Activated CD8-positive, alpha-beta T cell treated with anti-CD3 and anti-CD28 coated beads for 36 hours (primary cell): Measurements from ENCODE around the gene CDH12. TPM values are rescaled to one million over a fixed set of nuclear protein-coding genes. Genes with fewer than 3 reads are reported as not detected.
"Not testable (repeated sequence)": the region's sequence is repeated elsewhere in the genome, so short reads cannot be mapped to it uniquely, and the experiment has no call there.

Experiments
- ATAC-seq: fragments of 200-7000 bp; cut with Tn5 transposase; one replicate; pipeline ENCODE4 v1.10.0; 2021; ENCODE audit warnings: mild to moderate bottlenecking, moderate library complexity
- CTCF ChIA-PET: fragments of 350-600 bp; sonication (Branson Sonifier 250); formaldehyde crosslinking; loops from one replicate; lab custom pipeline; 2021; ENCODE audit warnings: antibody characterized with exemption; lab: Charles Lee
- POLR2A ChIA-PET: fragments of 350-600 bp; sonication (Branson Sonifier 250); formaldehyde crosslinking; loops from one replicate; lab custom pipeline; 2021; ENCODE audit warnings: antibody characterized with exemption; lab: Charles Lee
- DNase-seq: peaks from one replicate; pipeline ENCODE4 v3.0.0-alpha.2; 2020
- H3K27ac Mint-ChIP-seq: one replicate; pipeline ENCODE4 v1.8.0; 2021; ENCODE audit warnings: mild to moderate bottlenecking, mixed read lengths
- H3K27me3 Mint-ChIP-seq: one replicate; pipeline ENCODE4 v1.8.0; 2021; ENCODE audit warnings: mixed read lengths
- H3K36me3 Mint-ChIP-seq: one replicate; pipeline ENCODE4 v1.8.0; 2021; ENCODE audit warnings: low read depth, mixed read lengths
- H3K4me1 Mint-ChIP-seq: one replicate; pipeline ENCODE4 v1.8.0; 2021; ENCODE audit warnings: low read depth, mixed read lengths
- H3K4me3 Mint-ChIP-seq: one replicate; pipeline ENCODE4 v1.8.0; 2021; ENCODE audit warnings: mild to moderate bottlenecking, moderate library complexity, mixed read lengths
- H3K9me3 Mint-ChIP-seq: one replicate; pipeline ENCODE4 v1.8.0; 2021; ENCODE audit warnings: mixed read lengths
- intact Hi-C: fragments of 100-400 bp; cut with micrococcal nuclease; formaldehyde crosslinking; loops from one replicate; pipeline ENCODE4 v1.10.0; 2022
- total RNA-seq, 2 experiments: library from RNA; stranded (reverse); gene quantifications; one replicate each; pipeline ENCODE4 v1.2.3, GENCODE V29; 2021
- TF ChIP-seq, protein P1 (sequence below): fragments of 200-600 bp; IDR thresholded peaks from one replicate; pipeline ENCODE4 v1.8.0; 2022; ENCODE audit warnings: antibody characterized with exemption, mild to moderate bottlenecking

CDH12 gene
- total RNA-seq, 2 experiments from 2014 or later, result not detected

DNA sequence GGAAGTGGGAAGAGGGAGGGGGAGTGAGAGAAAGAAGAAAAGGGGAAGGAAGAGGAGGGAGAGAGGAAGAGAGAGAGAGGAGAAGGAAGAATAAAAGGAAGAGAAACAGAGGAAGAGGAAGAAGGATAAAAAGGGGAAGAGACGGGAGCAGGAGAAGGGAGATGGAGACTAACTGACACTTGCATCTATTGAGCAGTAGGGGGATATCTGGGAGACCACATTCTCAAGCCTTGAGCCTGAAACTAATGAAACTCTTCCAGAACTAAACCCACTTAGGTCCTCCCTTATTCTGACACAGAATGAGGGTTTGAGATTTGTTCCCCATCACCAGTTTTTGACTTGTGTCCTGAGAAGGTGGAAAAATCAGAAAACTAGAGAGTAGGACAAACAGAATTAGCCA is 533.3 kb downstream of the CDH12 start:
- ATAC-seq (no peak), DNase-seq (no peak)
- intact Hi-C loops, result no loop called here
- POLR2A ChIA-PET, result no interaction called here
- Mint-ChIP-seq H3K27me3 (no peaks in the 10 kb centered on the region), H3K36me3 (no peaks in the 10 kb centered on the region), H3K9me3 (peaks cover 10% of the 10 kb centered on the region), H3K4me3 (no peak overlapping the region), H3K4me1 (no peaks in the 10 kb centered on the region), H3K27ac (no peak overlapping the region)
- TF ChIP-seq, protein P1, sequence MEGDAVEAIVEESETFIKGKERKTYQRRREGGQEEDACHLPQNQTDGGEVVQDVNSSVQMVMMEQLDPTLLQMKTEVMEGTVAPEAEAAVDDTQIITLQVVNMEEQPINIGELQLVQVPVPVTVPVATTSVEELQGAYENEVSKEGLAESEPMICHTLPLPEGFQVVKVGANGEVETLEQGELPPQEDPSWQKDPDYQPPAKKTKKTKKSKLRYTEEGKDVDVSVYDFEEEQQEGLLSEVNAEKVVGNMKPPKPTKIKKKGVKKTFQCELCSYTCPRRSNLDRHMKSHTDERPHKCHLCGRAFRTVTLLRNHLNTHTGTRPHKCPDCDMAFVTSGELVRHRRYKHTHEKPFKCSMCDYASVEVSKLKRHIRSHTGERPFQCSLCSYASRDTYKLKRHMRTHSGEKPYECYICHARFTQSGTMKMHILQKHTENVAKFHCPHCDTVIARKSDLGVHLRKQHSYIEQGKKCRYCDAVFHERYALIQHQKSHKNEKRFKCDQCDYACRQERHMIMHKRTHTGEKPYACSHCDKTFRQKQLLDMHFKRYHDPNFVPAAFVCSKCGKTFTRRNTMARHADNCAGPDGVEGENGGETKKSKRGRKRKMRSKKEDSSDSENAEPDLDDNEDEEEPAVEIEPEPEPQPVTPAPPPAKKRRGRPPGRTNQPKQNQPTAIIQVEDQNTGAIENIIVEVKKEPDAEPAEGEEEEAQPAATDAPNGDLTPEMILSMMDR, result no peak
- CTCF ChIA-PET, result no interaction called here

DNA sequence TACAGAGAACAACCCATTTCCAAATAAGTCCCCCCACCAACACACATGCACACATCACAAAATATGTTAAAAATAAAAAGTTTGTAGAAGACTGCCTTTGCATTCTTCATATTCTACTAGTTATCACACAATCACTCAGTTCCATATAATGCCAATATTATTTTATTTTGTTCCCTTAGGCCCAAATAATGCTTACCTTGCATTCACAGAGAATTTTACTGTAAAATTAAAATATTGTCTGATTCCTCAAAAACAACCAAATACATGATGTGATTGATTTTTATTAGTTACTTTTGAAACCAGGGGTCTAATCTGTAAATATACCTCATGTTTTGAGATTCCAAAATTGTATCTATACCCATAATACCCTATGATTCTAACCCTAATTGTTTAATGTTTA is 536.9 kb downstream of the CDH12 start:
- CTCF ChIA-PET, result no interaction called here
- Mint-ChIP-seq H3K36me3 (no peaks in the 10 kb centered on the region), H3K27me3 (no peaks in the 10 kb centered on the region), H3K4me3 (no peak overlapping the region), H3K9me3 (peaks cover 14% of the 10 kb centered on the region), H3K4me1 (no peaks in the 10 kb centered on the region), H3K27ac (no peak overlapping the region)
- ATAC-seq, result no peak
- DNase-seq, result no peak
- intact Hi-C loops, result no loop called here
- TF ChIP-seq, protein P1, result no peak
- POLR2A ChIA-PET, result no interaction called here

DNA sequence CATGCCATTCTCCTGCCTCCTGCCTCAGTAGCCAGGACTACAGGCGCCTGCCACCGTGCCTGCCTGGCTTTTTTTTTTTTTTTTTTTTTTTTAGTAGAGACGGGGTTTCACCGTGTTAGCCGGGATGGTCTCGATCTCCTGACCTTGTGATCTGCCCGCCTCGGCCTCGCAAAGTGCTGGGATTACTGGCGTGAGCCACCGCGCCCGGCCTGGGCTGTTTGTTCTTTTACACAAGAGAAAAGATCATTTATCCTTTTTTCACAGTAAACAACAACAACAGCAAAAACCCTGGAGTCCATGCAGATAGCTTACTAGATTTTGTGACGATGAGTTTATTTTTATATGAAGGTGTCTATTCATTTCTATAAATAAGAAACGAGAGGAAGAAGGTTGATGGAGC is 538.1 kb downstream of the CDH12 start:
- H3K36me3 Mint-ChIP-seq, H3K27me3 Mint-ChIP-seq, H3K4me3 Mint-ChIP-seq, intact Hi-C loops, CTCF ChIA-PET, ATAC-seq, H3K27ac Mint-ChIP-seq, POLR2A ChIA-PET, DNase-seq, H3K4me1 Mint-ChIP-seq: not testable (repeated sequence)
- H3K9me3 Mint-ChIP-seq, result peaks cover 11% of the 10 kb centered on the region

DNA sequence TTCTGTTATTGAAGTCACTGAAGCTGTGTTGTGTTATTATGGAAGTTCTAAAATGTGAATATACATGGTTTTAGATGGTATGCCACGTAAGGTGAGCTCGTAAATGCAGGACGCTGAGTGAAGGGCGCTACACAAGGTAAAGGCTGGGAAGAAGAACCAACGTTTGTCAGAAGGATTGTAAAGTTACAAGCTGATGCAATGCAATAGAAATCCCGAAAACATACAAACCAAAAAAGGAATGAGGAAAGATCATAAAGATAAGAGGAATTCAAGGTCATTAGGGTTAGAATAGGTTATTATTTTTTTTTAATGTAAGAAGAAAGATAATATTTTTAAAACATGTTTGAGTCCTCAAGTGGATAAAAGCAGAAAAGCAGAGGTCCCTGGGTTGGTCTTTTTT is 538.6 kb downstream of the CDH12 start:
- Mint-ChIP-seq H3K4me3 (no peak overlapping the region), H3K9me3 (peaks cover 11% of the 10 kb centered on the region), H3K36me3 (no peaks in the 10 kb centered on the region), H3K27me3 (no peaks in the 10 kb centered on the region), H3K27ac (no peak overlapping the region), H3K4me1 (no peaks in the 10 kb centered on the region)
- ChIA-PET POLR2A (no interaction called here), CTCF (no interaction called here)
- intact Hi-C loops, result no loop called here
- TF ChIP-seq, protein P1, result no peak
- DNase-seq (no peak), ATAC-seq (no peak)

DNA sequence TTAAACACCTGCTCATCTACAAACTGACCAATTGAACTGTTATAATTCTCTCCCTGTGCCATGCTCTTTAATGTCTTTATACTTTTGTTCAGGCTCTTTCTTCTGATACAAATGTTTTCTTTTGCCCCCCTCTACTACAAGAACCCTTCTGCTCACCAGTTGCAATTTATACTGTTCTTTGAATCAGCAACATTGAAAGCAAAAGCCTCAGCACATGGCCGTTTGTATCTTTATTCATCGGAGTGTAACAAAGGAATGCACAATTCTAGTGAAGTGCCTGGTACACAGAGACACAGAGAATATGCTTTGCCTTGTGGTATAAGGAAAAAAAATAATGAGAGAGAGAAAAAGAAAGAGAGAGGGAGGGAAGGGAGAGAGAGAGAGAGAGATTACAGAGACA is 547.1 kb downstream of the CDH12 start:
- H3K9me3 Mint-ChIP-seq, result peaks cover 7% of the 10 kb centered on the region
- H3K4me1 Mint-ChIP-seq, result no peaks in the 10 kb centered on the region
- no peak overlapping the region for H3K4me3 Mint-ChIP-seq
- ATAC-seq, result no peak
- POLR2A ChIA-PET, result no interaction called here
- CTCF ChIA-PET, result no interaction called here
- intact Hi-C loops, result no loop called here
- TF ChIP-seq, protein P1, result no peak
- no peak overlapping the region for H3K27ac Mint-ChIP-seq
- no peak for DNase-seq
- no peaks in the 10 kb centered on the region for H3K36me3 Mint-ChIP-seq
- no peaks in the 10 kb centered on the region for H3K27me3 Mint-ChIP-seq

DNA sequence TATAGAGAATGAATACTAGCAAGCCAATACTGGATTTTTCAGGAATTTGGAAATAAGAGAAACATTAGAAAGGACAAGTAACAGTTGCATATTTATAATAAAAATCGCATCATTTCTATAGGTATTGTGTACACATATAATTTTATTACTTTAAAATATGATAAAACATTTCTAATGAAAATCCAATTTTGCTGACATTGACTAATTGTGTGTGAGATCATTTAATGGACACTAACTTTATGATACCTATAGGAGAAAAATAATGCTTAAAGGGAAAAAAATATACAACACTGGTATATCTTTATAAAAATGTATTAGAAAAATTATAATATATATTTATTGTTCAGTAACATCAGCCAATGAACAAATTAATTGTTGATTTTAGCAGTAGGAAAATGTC is 557.3 kb downstream of the CDH12 start:
- POLR2A ChIA-PET, result no interaction called here
- H3K4me3 Mint-ChIP-seq, result no peak overlapping the region
- CTCF ChIA-PET, result no interaction called here
- intact Hi-C loops, result no loop called here
- H3K9me3 Mint-ChIP-seq, result peaks cover 26% of the 10 kb centered on the region
- TF ChIP-seq, protein P1, result no peak
- ATAC-seq (no peak), DNase-seq (no peak)
- H3K27ac Mint-ChIP-seq, result no peak overlapping the region
- no peaks in the 10 kb centered on the region for H3K36me3 Mint-ChIP-seq
- no peaks in the 10 kb centered on the region for H3K27me3 Mint-ChIP-seq
- no peaks in the 10 kb centered on the region for H3K4me1 Mint-ChIP-seq
